Endothelial cell of umbilical vein (primary cell): ENCODE data around the gene OTOP2. TPM values are rescaled to one million over a fixed set of nuclear protein-coding genes. Genes with fewer than 3 reads are reported as not detected.

ENCODE experiments used
- BruUV-seq: library from RNA; stranded (reverse); fragments of 400-500 nt; replicated peaks from 2 replicates; lab custom pipeline; 2021; lab: Mats Ljungman, UMichigan
- CTCF ChIA-PET: fragments of 300-600, 350-600 bp; sonication (Branson Sonifier 250); formaldehyde crosslinking; loops from one replicate; lab custom pipeline; 2021; ENCODE audit warnings: antibody characterized with exemption, inconsistent platforms; lab: Charles Lee
- POLR2A ChIA-PET: fragments of 300-600, 350-600 bp; sonication (Branson Sonifier 250); formaldehyde crosslinking; loops from one replicate; lab custom pipeline; 2021; ENCODE audit warnings: antibody characterized with exemption, inconsistent platforms; lab: Charles Lee
- DNase-seq: peaks from one replicate; pipeline ENCODE4 v3.0.0-alpha.2; 2011; ENCODE audit warnings: low read depth, low spot score
- FAIRE-seq: peaks from 2 replicates; lab custom pipeline; 2011; peaks lifted over from hg19 to GRCh38; lab: Jason Lieb, UNC
- H2AFZ ChIP-seq: 2 replicates; pipeline ENCODE4 v1.6.0; 2012; ENCODE audit warnings: low read depth, low read length, control low read depth, inconsistent platforms
- H3K27ac ChIP-seq: 2 replicates; pipeline ENCODE4 v1.5.1; 2011; ENCODE audit warnings: low read depth, mild to moderate bottlenecking, control low read depth, low read length, moderate library complexity; ENCODE audit not compliant: insufficient read depth
- H3K27me3 ChIP-seq, 2 experiments: 2 replicates each; pipeline versions ENCODE4 v1.6.0 to v1.6.1; 2011; ENCODE audit warnings: low read length in 2 of 2, mixed read lengths in 1 of 2; ENCODE audit not compliant: control insufficient read depth in 2 of 2, insufficient read depth in 2 of 2
- H3K36me3 ChIP-seq, 2 experiments: 2 replicates in 1 of 2; 3 replicates in 1 of 2; pipeline ENCODE4 v1.5.1; 2011; ENCODE audit warnings: low read length in 2 of 2, mild to moderate bottlenecking in 1 of 2, moderate library complexity in 1 of 2; ENCODE audit not compliant: control insufficient read depth in 2 of 2, insufficient read depth in 2 of 2; ENCODE audit errors: extremely low read depth in 1 of 2
- H3K4me1 ChIP-seq: 3 replicates; pipeline ENCODE4 v1.5.1; 2011; ENCODE audit warnings: mild to moderate bottlenecking, low read length; ENCODE audit not compliant: control insufficient read depth, insufficient read depth; ENCODE audit errors: extremely low read depth
- H3K4me2 ChIP-seq: 2 replicates; pipeline ENCODE4 v1.6.1; 2011; ENCODE audit warnings: low read length, control low read depth, mixed read lengths; ENCODE audit not compliant: insufficient read depth
- H3K4me3 ChIP-seq, 3 experiments: fragments of 200-600 bp in 1 of 3; sonication (generic), shearing (Covaris generic) in 1 of 3; replicated peaks in 1 of 3; 2 replicates each; pipeline ENCODE4 v1.5.1; 2011 to 2016; ENCODE audit warnings: control low read depth in 3 of 3, low read length in 3 of 3, mild to moderate bottlenecking in 2 of 3, inconsistent platforms in 1 of 3, low read depth in 1 of 3, moderate library complexity in 1 of 3; ENCODE audit not compliant: insufficient read depth in 1 of 3
- H3K79me2 ChIP-seq: 2 replicates; pipeline ENCODE4 v1.6.0; 2012; ENCODE audit warnings: low read length, inconsistent platforms; ENCODE audit not compliant: control insufficient read depth, insufficient read depth
- H3K9ac ChIP-seq: replicated peaks from 2 replicates; pipeline ENCODE3; 2011; ENCODE audit warnings: low read length, control low read depth; ENCODE audit not compliant: insufficient read depth; ENCODE audit errors: extremely low read depth
- H3K9me1 ChIP-seq: replicated peaks from 3 replicates; pipeline ENCODE4 v1.6.0; 2011; ENCODE audit warnings: mild to moderate bottlenecking, low read length; ENCODE audit not compliant: control insufficient read depth, insufficient read depth; ENCODE audit errors: extremely low read depth
- H3K9me3 ChIP-seq: replicated peaks from 2 replicates; pipeline ENCODE4 v1.5.1; 2012; ENCODE audit warnings: low read length, inconsistent platforms; ENCODE audit not compliant: control insufficient read depth, insufficient read depth
- H4K20me1 ChIP-seq: replicated peaks from 2 replicates; pipeline ENCODE3; 2011; ENCODE audit warnings: mild to moderate bottlenecking, low read length; ENCODE audit not compliant: control insufficient read depth, insufficient read depth; ENCODE audit errors: extremely low read depth
- EZH2 ChIP-seq: IDR thresholded peaks from 2 replicates; pipeline ENCODE4 v1.6.1; 2012; ENCODE audit warnings: borderline replicate concordance, low read depth, mild to moderate bottlenecking, moderate library complexity, low read length, inconsistent platforms; ENCODE audit not compliant: severe bottlenecking
- FOS ChIP-seq: IDR thresholded peaks from 2 replicates; pipeline ENCODE4 v1.6.1; 2011; ENCODE audit warnings: mild to moderate bottlenecking, low read length, moderate library complexity, borderline replicate concordance; ENCODE audit not compliant: insufficient read depth
- GATA2 ChIP-seq: IDR thresholded peaks from 2 replicates; pipeline ENCODE4 v1.7.0; 2011; ENCODE audit warnings: low read depth, mild to moderate bottlenecking, moderate library complexity, mixed read lengths, low read length; ENCODE audit not compliant: insufficient read length, insufficient read depth
- JUN ChIP-seq: IDR thresholded peaks from 2 replicates; pipeline ENCODE4 v1.6.1; 2011; ENCODE audit warnings: borderline replicate concordance, low read depth; ENCODE audit not compliant: insufficient read length, insufficient read depth
- MYC ChIP-seq: IDR thresholded peaks from one replicate; pipeline ENCODE4 v1.6.1; 2011; ENCODE audit warnings: mild to moderate bottlenecking, low read depth, low read length
- POLR2A ChIP-seq: IDR thresholded peaks from 2 replicates; pipeline ENCODE4 v1.6.1; 2012; ENCODE audit warnings: low read depth, mild to moderate bottlenecking, control low read depth, low read length
- POLR2AphosphoS5 ChIP-seq: IDR thresholded peaks from 2 replicates; pipeline ENCODE4 v1.6.1; 2012; ENCODE audit warnings: low read depth, mild to moderate bottlenecking, control low read depth, low read length, moderate library complexity; ENCODE audit not compliant: insufficient read depth
- dilution Hi-C: fragments of 300-500 bp; cut with MboI; formaldehyde crosslinking; loops from one replicate; pipeline ENCODE4 v1.15.0; 2019; ENCODE audit warnings: low sequenced_read_pairs; ENCODE audit not compliant: extremely low pct_ligation_motif_present
- intact Hi-C: fragments of 100-400 bp; cut with micrococcal nuclease; formaldehyde crosslinking; loops from one replicate; pipeline ENCODE4 v1.10.0; 2022
- polyA plus RNA-seq, 4 experiments: library from polyadenylated mRNA; depleted of rRNA in 3 of 4; stranded (reverse) in 3 of 4; unstranded in 1 of 4; fragments of >200 nt; gene quantifications; 2 replicates each; pipeline versions ENCODE4 v1.2.1 to v1.2.3, GENCODE V29; 2011 to 2012; ENCODE audit warnings: missing spikeins in 1 of 4
- total RNA-seq: library from RNA; stranded (reverse); gene quantifications from 2 replicates; pipeline ENCODE4 v1.2.3, GENCODE V29; 2021
- TF ChIP-seq, protein P1 (sequence below): IDR thresholded peaks from 2 replicates; pipeline ENCODE4 v1.6.1; 2011; ENCODE audit not compliant: insufficient read depth, insufficient read length
- TF ChIP-seq, protein P2 (sequence below), 2 donors: IDR thresholded peaks; 1 replicate in 1 of 2; 2 replicates in 1 of 2; pipeline ENCODE4 v1.5.1; 2011; ENCODE audit warnings: low read length in 2 of 2, mild to moderate bottlenecking in 2 of 2, moderate library complexity in 2 of 2, control low read depth in 1 of 2, inconsistent platforms in 1 of 2, low read depth in 1 of 2; ENCODE audit not compliant: insufficient read depth in 1 of 2; ENCODE audit errors: extremely low read depth in 1 of 2

OTOP2 gene
- total and polyA plus RNA-seq, 2 donors (not counting 3 experiments of a cell fraction or from before 2014, with no cell fraction given) = not detected

DNA sequence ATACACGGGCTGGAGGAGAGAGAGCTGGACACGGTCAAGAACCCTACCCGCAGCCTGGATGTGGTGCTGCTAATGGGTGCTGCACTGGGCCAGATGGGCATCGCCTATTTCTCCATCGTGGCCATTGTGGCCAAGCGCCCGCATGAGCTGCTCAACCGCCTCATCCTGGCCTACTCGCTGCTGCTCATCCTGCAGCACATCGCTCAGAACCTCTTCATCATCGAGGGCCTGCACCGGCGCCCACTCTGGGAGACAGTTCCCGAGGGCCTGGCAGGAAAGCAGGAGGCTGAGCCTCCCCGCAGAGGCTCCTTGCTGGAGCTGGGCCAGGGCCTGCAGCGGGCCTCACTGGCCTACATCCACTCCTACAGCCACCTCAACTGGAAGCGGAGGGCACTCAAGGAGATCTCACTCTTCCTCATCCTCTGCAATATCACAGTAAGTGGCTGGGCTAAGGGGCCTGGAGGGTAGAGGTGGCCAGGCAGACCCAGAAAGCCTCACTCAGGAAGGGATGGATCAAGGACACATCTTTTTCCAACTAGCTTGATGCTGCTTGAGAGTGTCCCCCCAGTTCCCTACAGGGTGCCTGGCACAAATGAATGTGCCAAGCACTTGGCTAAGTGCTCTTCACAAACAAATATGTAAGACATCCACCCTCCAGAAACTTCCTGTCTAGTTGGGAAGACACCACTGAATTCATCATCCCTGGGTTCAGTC, 23.1 kb downstream of the OTOP2 start:
- dilution Hi-C loops = no loop called here

More for the DNA sequence above, 23.1 kb downstream of the OTOP2 start:
- no peak for FAIRE-seq
- intact Hi-C loops = no loop called here
- BruUV-seq = no TSS peak
- no peaks in the 10 kb centered on the region for H3K79me2 ChIP-seq
- no peak overlapping the region for H3K4me3 ChIP-seq
- H3K27me3 ChIP-seq = peaks cover 0 to 2% of the 10 kb centered on the region in 2 experiments
- no peak for DNase-seq
- POLR2A ChIA-PET = no interaction called here
- no peak overlapping the region for H3K27ac ChIP-seq
- H3K4me1 ChIP-seq = no peaks in the 10 kb centered on the region
- H3K36me3 ChIP-seq = no peaks in the 10 kb centered on the region
- TF ChIP-seq, protein P1, sequence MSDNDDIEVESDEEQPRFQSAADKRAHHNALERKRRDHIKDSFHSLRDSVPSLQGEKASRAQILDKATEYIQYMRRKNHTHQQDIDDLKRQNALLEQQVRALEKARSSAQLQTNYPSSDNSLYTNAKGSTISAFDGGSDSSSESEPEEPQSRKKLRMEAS = no peak
- TF ChIP-seq, protein P2, sequence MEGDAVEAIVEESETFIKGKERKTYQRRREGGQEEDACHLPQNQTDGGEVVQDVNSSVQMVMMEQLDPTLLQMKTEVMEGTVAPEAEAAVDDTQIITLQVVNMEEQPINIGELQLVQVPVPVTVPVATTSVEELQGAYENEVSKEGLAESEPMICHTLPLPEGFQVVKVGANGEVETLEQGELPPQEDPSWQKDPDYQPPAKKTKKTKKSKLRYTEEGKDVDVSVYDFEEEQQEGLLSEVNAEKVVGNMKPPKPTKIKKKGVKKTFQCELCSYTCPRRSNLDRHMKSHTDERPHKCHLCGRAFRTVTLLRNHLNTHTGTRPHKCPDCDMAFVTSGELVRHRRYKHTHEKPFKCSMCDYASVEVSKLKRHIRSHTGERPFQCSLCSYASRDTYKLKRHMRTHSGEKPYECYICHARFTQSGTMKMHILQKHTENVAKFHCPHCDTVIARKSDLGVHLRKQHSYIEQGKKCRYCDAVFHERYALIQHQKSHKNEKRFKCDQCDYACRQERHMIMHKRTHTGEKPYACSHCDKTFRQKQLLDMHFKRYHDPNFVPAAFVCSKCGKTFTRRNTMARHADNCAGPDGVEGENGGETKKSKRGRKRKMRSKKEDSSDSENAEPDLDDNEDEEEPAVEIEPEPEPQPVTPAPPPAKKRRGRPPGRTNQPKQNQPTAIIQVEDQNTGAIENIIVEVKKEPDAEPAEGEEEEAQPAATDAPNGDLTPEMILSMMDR (IDR thresholded peaks at IDR 0.05; ENCODE audit: extremely low read depth in 1 of 2, insufficient read depth in 1 of 2, low read depth in 1 of 2, low read length in 2 of 2) = no peak
- TF ChIP-seq FOS (no peak), EZH2 (no peak), JUN (no peak), POLR2AphosphoS5 (no peak), GATA2 (no peak), MYC (no peak), POLR2A (no peak)
- H3K9ac ChIP-seq = no peak overlapping the region
- no peak overlapping the region for H2AFZ ChIP-seq
- H3K9me1 ChIP-seq = no peaks in the 10 kb centered on the region
- CTCF ChIA-PET = interaction anchor here (1.0 to 2.8 kb wide), 3 partner anchors 10 to 23 kb away, joined by 3 to 24 read pairs (median 7); partner anchors contain the start of gene OTOP2
- no peak overlapping the region for H3K4me2 ChIP-seq
- no peaks in the 10 kb centered on the region for H3K9me3 ChIP-seq
- H4K20me1 ChIP-seq = no peaks in the 10 kb centered on the region
